Spinal cord (tissue), 10 donors: ENCODE measurements around the gene RUNX3. TPM values are rescaled to one million over a fixed set of nuclear protein-coding genes. Genes with fewer than 3 reads are reported as not detected.
A peak's percentile ranks its signal among the peaks of the same experiment; 100 is the strongest.

Experiments
- DNase-seq, 6 donors: peaks; one replicate each; pipeline versions ENCODE4 v3.0.0 to v3.0.0-alpha.2; 2013 to 2015; ENCODE audit warnings: low spot score in 6 of 6, low read depth in 4 of 6
- H3K27ac ChIP-seq: one replicate; pipeline ENCODE4 v1.5.1; 2013; ENCODE audit warnings: low read depth, low read length, control low read depth
- H3K27me3 ChIP-seq: one replicate; pipeline ENCODE4 v1.6.1; 2013; ENCODE audit warnings: low read length; ENCODE audit not compliant: control insufficient read depth, insufficient read depth
- H3K36me3 ChIP-seq: one replicate; pipeline ENCODE4 v1.6.1; 2013; ENCODE audit warnings: low read length; ENCODE audit not compliant: control insufficient read depth, insufficient read depth
- H3K4me1 ChIP-seq: one replicate; pipeline ENCODE4 v1.6.1; 2013; ENCODE audit warnings: low read length; ENCODE audit not compliant: control insufficient read depth, insufficient read depth
- H3K4me3 ChIP-seq: one replicate; pipeline ENCODE4 v1.5.1; 2013; ENCODE audit warnings: low read depth, low read length, control low read depth
- H3K9me3 ChIP-seq: one replicate; pipeline ENCODE4 v1.6.1; 2013; ENCODE audit warnings: low read length; ENCODE audit not compliant: control insufficient read depth, insufficient read depth
- WGBS: methylation state at CpG from one replicate; pipeline ENCODE4 v1.1.5; 2013; ENCODE audit warnings: missing lambda C conversion rate; ENCODE audit not compliant: insufficient coverage; 5-methylcytosine and 5-hydroxymethylcytosine counted together
- polyA plus RNA-seq, 2 donors: library from polyadenylated mRNA; unstranded; fragments of 120-200 nt; gene quantifications; one replicate each; pipeline ENCODE4 v1.2.1, GENCODE V29; 2013; ENCODE audit not compliant: insufficient read length in 2 of 2
- total RNA-seq, 2 donors: library from RNA; depleted of rRNA in 1 of 2; stranded (reverse); fragments of 120-200 nt in 1 of 2; fragments of >200 nt in 1 of 2; gene quantifications; one replicate each; pipeline versions ENCODE4 v1.2.3 to v1.2.4, GENCODE V29; 2013 to 2014
- donor health status: healthy.

Gene RUNX3
- total and polyA plus RNA-seq, 4 donors, result 0.08 to 0.42 (median 0.10) TPM

- no peak for DNase-seq
- Histone ChIP-seq H3K27me3 (peaks cover 7% of the 10 kb centered on the region), H3K36me3 (no peaks in the 10 kb centered on the region), H3K27ac (no peak overlapping the region), H3K4me3 (no peak overlapping the region), H3K4me1 (peaks cover 4% of the 10 kb centered on the region), H3K9me3 (no peaks in the 10 kb centered on the region)
- WGBS, result 85% methylated on average over 11 of the region's 17 CpGs
These were observed 63.6 kb downstream of the RUNX3 start for GRCh38 chr1:24866211-24867083.

GRCh38 chr1:24865587-24865986 is 64.5 kb downstream of the RUNX3 start:
- 100% methylated on average over 1 of the region's 3 CpGs for WGBS
- no peak overlapping the region for H3K4me3 ChIP-seq
- peaks cover 10% of the 10 kb centered on the region for H3K27me3 ChIP-seq

GRCh38 chr1:24865168-24865567 is 64.9 kb downstream of the RUNX3 start:
- H3K27ac ChIP-seq, result no peak overlapping the region
- DNase-seq, result no peak
- H3K27me3 ChIP-seq, result peaks cover 10% of the 10 kb centered on the region
- H3K4me3 ChIP-seq, result no peak overlapping the region
- peaks cover 4% of the 10 kb centered on the region for H3K4me1 ChIP-seq
- 69% methylated on average over 3 of the region's 7 CpGs for WGBS
- no peaks in the 10 kb centered on the region for H3K36me3 ChIP-seq
- H3K9me3 ChIP-seq, result no peaks in the 10 kb centered on the region

More at GRCh38 chr1:24865587-24865986, 64.5 kb downstream of the RUNX3 start:
- Histone ChIP-seq H3K36me3 (no peaks in the 10 kb centered on the region), H3K27ac (no peak overlapping the region), H3K4me1 (peaks cover 4% of the 10 kb centered on the region), H3K9me3 (no peaks in the 10 kb centered on the region)
- DNase-seq, result no peak

- no peak for DNase-seq
- 65% methylated on average over 5 of the region's 8 CpGs for WGBS
- H3K4me1 ChIP-seq, result peaks cover 4% of the 10 kb centered on the region
- H3K4me3 ChIP-seq, result no peak overlapping the region
- H3K36me3 ChIP-seq, result no peaks in the 10 kb centered on the region
- H3K27ac ChIP-seq, result no peak overlapping the region
- H3K27me3 ChIP-seq, result peaks cover 10% of the 10 kb centered on the region
- H3K9me3 ChIP-seq, result no peaks in the 10 kb centered on the region
These were observed 65.7 kb downstream of the RUNX3 start for GRCh38 chr1:24864370-24864777.

- no peak for DNase-seq
- Histone ChIP-seq H3K27me3 (peaks cover 7% of the 10 kb centered on the region), H3K36me3 (no peaks in the 10 kb centered on the region), H3K27ac (no peak overlapping the region), H3K4me3 (no peak overlapping the region), H3K9me3 (no peaks in the 10 kb centered on the region), H3K4me1 (peaks cover 4% of the 10 kb centered on the region)
- WGBS, result 85% methylated on average over 12 of the region's 12 CpGs
These were observed 67.1 kb downstream of the RUNX3 start for GRCh38 chr1:24862775-24863483.

- no peaks in the 10 kb centered on the region for H3K9me3 ChIP-seq
- 50% methylated on average over 26 of the region's 28 CpGs for WGBS
These were observed 68.0 kb downstream of the RUNX3 start for GRCh38 chr1:24861821-24862727.

GRCh38 chr1:24860841-24861240 is 69.2 kb downstream of the RUNX3 start:
- Histone ChIP-seq H3K9me3 (no peaks in the 10 kb centered on the region), H3K27me3 (peaks cover 2% of the 10 kb centered on the region), H3K36me3 (no peaks in the 10 kb centered on the region), H3K27ac (no peak overlapping the region), H3K4me1 (peaks cover 4% of the 10 kb centered on the region), H3K4me3 (no peak overlapping the region)
- 87% methylated on average over 15 of the region's 15 CpGs for WGBS
- no peak for DNase-seq

More at GRCh38 chr1:24861821-24862727, 68.0 kb downstream of the RUNX3 start:
- peaks cover 4% of the 10 kb centered on the region for H3K4me1 ChIP-seq
- DNase-seq, result peak in 1 of 6 donors; percentile 41
- H3K27me3 ChIP-seq, result peaks cover 2% of the 10 kb centered on the region
- H3K4me3 ChIP-seq, result no peak overlapping the region
- H3K36me3 ChIP-seq, result no peaks in the 10 kb centered on the region
- H3K27ac ChIP-seq, result no peak overlapping the region

GRCh38 chr1:24859063-24860010 is 70.7 kb downstream of the RUNX3 start:
- H3K9me3 ChIP-seq, result no peaks in the 10 kb centered on the region
- WGBS, result 88% methylated on average over 6 of the region's 10 CpGs
- H3K4me3 ChIP-seq, result no peak overlapping the region
- no peaks in the 10 kb centered on the region for H3K36me3 ChIP-seq
- H3K27me3 ChIP-seq, result peaks cover 2% of the 10 kb centered on the region
- peaks cover 4% of the 10 kb centered on the region for H3K4me1 ChIP-seq
- DNase-seq, result no peak
- no peak overlapping the region for H3K27ac ChIP-seq
